ENCODE data around the gene PHYHD1. TPM values are rescaled to one million over a fixed set of nuclear protein-coding genes. Genes with fewer than 3 reads are reported as not detected.

PHYHD1 gene
- total and polyA plus RNA-seq, 3 donors from 2014 or later, result 10.9 to 18.5 (median 15.1) TPM

- Histone ChIP-seq H3K27me3 (no peaks in the 10 kb centered on the region), H3K9me3 (no peaks in the 10 kb centered on the region), H3K4me3 (no peak overlapping the region), H3K36me3 (ENCODE audit: low read depth, missing control alignments) (no peaks in the 10 kb centered on the region), H3K4me1 (peaks cover 32% of the 10 kb centered on the region), H3K27ac (no peak overlapping the region)
- TF ChIP-seq CTCF (IDR thresholded peaks at IDR 0.05), result no peak
- TF ChIP-seq POLR2A (IDR thresholded peaks at IDR 0.05), result no peak
- 94 to 95% methylated on average over 6 of the region's 6 CpGs for WGBS, 2 donors
- no peak for DNase-seq
- intact Hi-C loops (cut with DNase I; ENCODE audit: low total_unique reads), result loop anchor here (5.0 kb wide), 1 partner anchor 41 kb away; the partner anchor contains the start of genes KYAT1 and LRRC8A
Observed at GRCh38 chr9:128923493-128923883, 2.7 kb downstream of the PHYHD1 start.

GRCh38 chr9:128927731-128928411 is 7.1 kb downstream of the PHYHD1 start:
- intact Hi-C loops (cut with DNase I; ENCODE audit: low total_unique reads), result loop anchor here (5.0 kb wide), 1 partner anchor 66 kb away; no protein-coding TSS in a partner anchor
- Histone ChIP-seq H3K27ac (no peak overlapping the region), H3K4me3 (no peak overlapping the region), H3K9me3 (no peaks in the 10 kb centered on the region), H3K36me3 (ENCODE audit: low read depth, missing control alignments) (no peaks in the 10 kb centered on the region), H3K27me3 (no peaks in the 10 kb centered on the region), H3K4me1 (peaks cover 7% of the 10 kb centered on the region)
- peak; percentile 57 for DNase-seq
- 38 to 55% methylated on average over 10 of the region's 10 CpGs for WGBS, 2 donors
- TF ChIP-seq CTCF (IDR thresholded peaks at IDR 0.05) (peak; percentile 79 to 90 (median 87)), POLR2A (IDR thresholded peaks at IDR 0.05) (no peak)

- H3K27ac ChIP-seq, result no peak overlapping the region
- WGBS, 2 donors, result 52 to 58% methylated on average over 2 of the region's 2 CpGs
- H3K4me3 ChIP-seq, result no peak overlapping the region
- no peaks in the 10 kb centered on the region for H3K36me3 ChIP-seq (ENCODE audit: low read depth, missing control alignments)
- H3K27me3 ChIP-seq, result no peaks in the 10 kb centered on the region
- DNase-seq, result no peak
- H3K4me1 ChIP-seq, result peaks cover 3% of the 10 kb centered on the region
- TF ChIP-seq POLR2A (IDR thresholded peaks at IDR 0.05) (no peak), CTCF (IDR thresholded peaks at IDR 0.05) (no peak)
- intact Hi-C loops (cut with DNase I; ENCODE audit: low total_unique reads), result loop anchor here (5.0 kb wide), 1 partner anchor 66 kb away; no protein-coding TSS in a partner anchor
- H3K9me3 ChIP-seq, result no peaks in the 10 kb centered on the region
Observed at GRCh38 chr9:128928624-128929023, 7.8 kb downstream of the PHYHD1 start.

GRCh38 chr9:128929560-128929959 is 8.8 kb downstream of the PHYHD1 start:
- no peaks in the 10 kb centered on the region for H3K36me3 ChIP-seq (ENCODE audit: low read depth, missing control alignments)
- intact Hi-C loops (cut with DNase I; ENCODE audit: low total_unique reads), result loop anchor here (5.0 kb wide), 1 partner anchor 67 kb away; no protein-coding TSS in a partner anchor

More at GRCh38 chr9:128929560-128929959, 8.8 kb downstream of the PHYHD1 start:
- WGBS, 2 donors, result 89 to 91% methylated on average over 4 of the region's 4 CpGs
- H3K27ac ChIP-seq, result no peak overlapping the region
- TF ChIP-seq POLR2A (IDR thresholded peaks at IDR 0.05) (no peak), CTCF (IDR thresholded peaks at IDR 0.05) (no peak)
- H3K4me3 ChIP-seq, result no peak overlapping the region
- DNase-seq, result no peak
- H3K9me3 ChIP-seq, result no peaks in the 10 kb centered on the region
- H3K27me3 ChIP-seq, result no peaks in the 10 kb centered on the region
- peaks cover 3% of the 10 kb centered on the region for H3K4me1 ChIP-seq
